ENCODE measurements around the gene DPP10.
"Not testable (repeated sequence)": the region's sequence is repeated elsewhere in the genome, so short reads cannot be mapped to it uniquely, and the experiment has no call there.

Gene DPP10

DNA sequence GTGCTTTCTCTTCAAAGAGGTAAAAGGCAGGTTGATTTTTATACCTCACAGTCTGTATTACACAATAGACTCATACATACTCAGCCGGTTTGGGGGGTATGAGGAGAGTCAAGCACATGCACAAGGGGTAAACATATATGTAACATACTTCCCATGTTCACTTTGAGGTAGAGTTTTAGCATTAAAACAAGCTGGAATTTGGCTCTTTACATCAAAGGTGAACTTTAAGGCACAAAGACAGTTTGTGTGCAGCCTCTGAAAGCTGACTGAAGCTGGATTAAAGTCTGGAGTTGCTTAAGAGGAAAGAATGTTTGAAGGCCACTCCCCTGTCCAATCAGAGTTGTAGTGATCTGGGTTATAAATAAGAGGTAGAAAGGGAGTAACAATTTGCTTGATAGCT lies 282.0 kb downstream of the DPP10 start:
- no peak overlapping the region for H3K4me3 ChIP-seq (ENCODE audit: low read length)
- no peak for DNase-seq (ENCODE audit: low read depth)
- TF ChIP-seq, protein P1, sequence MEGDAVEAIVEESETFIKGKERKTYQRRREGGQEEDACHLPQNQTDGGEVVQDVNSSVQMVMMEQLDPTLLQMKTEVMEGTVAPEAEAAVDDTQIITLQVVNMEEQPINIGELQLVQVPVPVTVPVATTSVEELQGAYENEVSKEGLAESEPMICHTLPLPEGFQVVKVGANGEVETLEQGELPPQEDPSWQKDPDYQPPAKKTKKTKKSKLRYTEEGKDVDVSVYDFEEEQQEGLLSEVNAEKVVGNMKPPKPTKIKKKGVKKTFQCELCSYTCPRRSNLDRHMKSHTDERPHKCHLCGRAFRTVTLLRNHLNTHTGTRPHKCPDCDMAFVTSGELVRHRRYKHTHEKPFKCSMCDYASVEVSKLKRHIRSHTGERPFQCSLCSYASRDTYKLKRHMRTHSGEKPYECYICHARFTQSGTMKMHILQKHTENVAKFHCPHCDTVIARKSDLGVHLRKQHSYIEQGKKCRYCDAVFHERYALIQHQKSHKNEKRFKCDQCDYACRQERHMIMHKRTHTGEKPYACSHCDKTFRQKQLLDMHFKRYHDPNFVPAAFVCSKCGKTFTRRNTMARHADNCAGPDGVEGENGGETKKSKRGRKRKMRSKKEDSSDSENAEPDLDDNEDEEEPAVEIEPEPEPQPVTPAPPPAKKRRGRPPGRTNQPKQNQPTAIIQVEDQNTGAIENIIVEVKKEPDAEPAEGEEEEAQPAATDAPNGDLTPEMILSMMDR (IDR thresholded peaks at IDR 0.05; ENCODE audit: insufficient read depth, low read depth, low read length, missing control alignments): no peak

DNA sequence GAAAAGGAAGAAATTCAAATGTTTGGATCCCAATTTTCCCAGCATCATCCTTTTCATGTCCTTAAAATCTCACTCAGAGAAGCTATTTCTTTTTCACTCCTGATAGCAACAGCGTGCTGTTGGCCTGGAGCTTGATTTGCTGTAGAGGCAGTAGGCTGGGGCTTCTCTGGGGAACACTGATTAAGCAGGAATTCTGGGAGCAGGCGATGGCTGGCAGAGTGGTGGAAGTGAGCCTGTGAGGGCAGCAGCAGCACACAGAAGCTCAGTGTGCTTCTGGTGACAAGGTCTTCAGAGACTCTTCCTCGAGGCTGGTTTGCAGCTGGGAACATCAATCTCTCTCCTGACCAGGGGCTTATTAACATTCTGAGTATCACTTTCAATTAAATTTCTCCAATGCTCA lies 284.6 kb downstream of the DPP10 start:
- no peak for DNase-seq (ENCODE audit: low read depth)
- H3K4me3 ChIP-seq (ENCODE audit: low read length): no peak overlapping the region
- TF ChIP-seq, protein P1 (IDR thresholded peaks at IDR 0.05; ENCODE audit: insufficient read depth, low read depth, low read length, missing control alignments): no peak

- no peak overlapping the region for H3K4me3 ChIP-seq (ENCODE audit: low read length)
- DNase-seq (ENCODE audit: low read depth): no peak
- TF ChIP-seq, protein P1 (IDR thresholded peaks at IDR 0.05; ENCODE audit: insufficient read depth, low read depth, low read length, missing control alignments): no peak
These were observed 285.9 kb downstream of the DPP10 start for GRCh38 chr2:114728372-114728771.

DNA sequence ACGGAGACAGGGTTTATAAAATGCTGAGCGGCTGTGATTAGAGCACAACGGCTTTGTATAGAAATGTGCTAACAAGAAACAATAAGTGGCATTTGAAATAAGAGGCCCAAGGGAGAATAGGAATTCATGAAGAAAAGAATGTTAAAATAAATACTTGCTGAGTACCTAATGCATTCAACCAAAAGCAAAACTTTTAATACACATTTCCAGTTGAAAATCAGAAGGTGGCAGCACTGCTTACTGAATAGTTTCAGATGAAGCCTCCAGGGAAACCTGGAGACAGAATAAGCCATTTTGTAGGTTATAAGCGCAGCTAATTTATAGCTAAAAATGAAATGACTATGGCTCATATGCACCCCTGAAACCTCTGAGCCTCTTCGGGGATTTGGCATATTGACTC lies 286.6 kb downstream of the DPP10 start:
- TF ChIP-seq, protein P1 (IDR thresholded peaks at IDR 0.05; ENCODE audit: insufficient read depth, low read depth, low read length, missing control alignments): peak; percentile 7
- H3K4me3 ChIP-seq (ENCODE audit: low read length): no peak overlapping the region
- no peak for DNase-seq (ENCODE audit: low read depth)

DNA sequence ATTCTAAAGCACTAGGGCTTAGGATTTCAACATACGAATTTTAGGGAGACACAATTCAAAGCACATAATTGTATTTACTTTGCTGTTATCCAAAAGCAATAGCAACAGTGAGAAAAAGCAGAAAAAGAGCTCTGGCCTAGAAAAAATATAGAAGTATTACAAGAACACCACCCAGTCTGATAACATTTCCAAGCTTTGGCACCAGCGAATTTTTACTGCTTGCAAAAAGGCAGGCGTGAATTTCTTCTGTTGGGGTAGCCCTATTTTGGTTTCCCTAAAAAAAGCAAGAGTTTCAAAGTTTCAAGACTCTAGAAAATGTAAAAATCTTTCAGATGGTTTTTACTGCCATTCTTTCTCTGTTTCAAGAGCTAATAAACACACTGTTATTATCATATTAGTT lies 292.7 kb downstream of the DPP10 start:
- no peak for DNase-seq (ENCODE audit: low read depth)
- TF ChIP-seq, protein P1 (IDR thresholded peaks at IDR 0.05; ENCODE audit: insufficient read depth, low read depth, low read length, missing control alignments): no peak
- no peak overlapping the region for H3K4me3 ChIP-seq (ENCODE audit: low read length)

GRCh38 chr2:114742245-114742644 lies 299.8 kb downstream of the DPP10 start:
- no peak overlapping the region for H3K4me3 ChIP-seq (ENCODE audit: low read length)
- DNase-seq (ENCODE audit: low read depth): no peak
- TF ChIP-seq, protein P1 (IDR thresholded peaks at IDR 0.05; ENCODE audit: insufficient read depth, low read depth, low read length, missing control alignments): no peak

DNA sequence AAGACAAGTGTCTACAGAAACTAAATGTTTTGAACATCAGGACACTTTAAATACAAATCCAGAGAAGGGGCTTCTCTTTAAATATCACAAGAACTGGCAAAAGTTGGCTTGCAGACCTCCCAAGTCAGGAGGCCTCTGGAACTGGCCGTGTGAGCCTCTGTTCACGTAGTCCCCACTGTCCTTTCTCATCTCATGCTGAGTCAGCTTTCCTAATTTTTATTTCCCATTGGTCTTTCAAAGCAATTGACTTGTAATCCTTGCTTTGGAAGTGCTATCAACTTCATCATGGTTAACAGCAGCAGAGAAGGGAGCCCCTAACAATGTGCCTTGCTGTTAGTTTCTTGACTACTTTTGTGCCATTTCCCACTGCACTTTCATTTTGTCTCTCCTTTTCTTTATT lies 303.3 kb downstream of the DPP10 start:
- DNase-seq (ENCODE audit: low read depth): no peak
- no peak overlapping the region for H3K4me3 ChIP-seq (ENCODE audit: low read length)
- TF ChIP-seq, protein P1 (IDR thresholded peaks at IDR 0.05; ENCODE audit: insufficient read depth, low read depth, low read length, missing control alignments): no peak

DNA sequence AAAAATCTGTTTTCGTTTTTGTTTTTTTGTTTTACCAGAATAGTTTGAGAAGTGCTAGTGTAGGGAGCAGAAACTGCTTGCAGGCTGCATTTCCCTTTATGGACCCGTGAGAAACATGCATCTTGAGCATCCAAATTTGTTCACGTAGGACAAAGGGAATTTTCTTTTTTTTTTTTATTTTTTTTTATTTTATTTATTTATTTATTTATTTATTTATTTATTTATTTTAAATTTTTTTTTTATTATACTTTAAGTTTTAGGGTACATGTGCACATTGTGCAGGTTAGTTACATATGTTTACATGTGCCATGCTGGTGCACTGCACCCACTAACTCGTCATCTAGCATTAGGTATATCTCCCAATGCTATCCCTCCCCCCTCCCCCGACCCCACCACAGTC lies 305.7 kb downstream of the DPP10 start:
- not testable (repeated sequence) for DNase-seq (ENCODE audit: low read depth); H3K4me3 ChIP-seq (ENCODE audit: low read length)

Measured in epithelial cell of esophagus (primary cell).